HepG2 (cell line): ENCODE results near the gene KRT73. TPM values are rescaled to one million over a fixed set of nuclear protein-coding genes. Genes with fewer than 3 reads are reported as not detected.

Experiments
- ATAC-seq: fragments of 200-7000 bp; cut with Tn5 transposase; 3 replicates; pipeline ENCODE4 v1.9.1; 2020; ENCODE audit warnings: mild to moderate bottlenecking, moderate library complexity
- BruUV-seq: library from RNA; stranded (reverse); fragments of 400-500 nt; replicated peaks from 2 replicates; lab custom pipeline; 2021; lab: Mats Ljungman, UMichigan
- CTCF ChIA-PET: fragments of 300-600 bp; formaldehyde crosslinking; extraction: SDS; loops from one replicate; lab custom pipeline; 2021; ENCODE audit warnings: low total read pairs, inconsistent platforms, low intra/inter-chr PET ratio; lab: Yijun Ruan, JAX
- POLR2A ChIA-PET: fragments of 350-600 bp; sonication (Branson Sonifier 250); formaldehyde crosslinking; loops from one replicate; lab custom pipeline; 2020; ENCODE audit warnings: antibody characterized with exemption, inconsistent platforms; lab: Yijun Ruan, JAX
- DNase-seq: peaks from one replicate; pipeline ENCODE4 v3.0.0-alpha.2; 2015; ENCODE audit warnings: low spot score
- FAIRE-seq: peaks from 3 replicates; lab custom pipeline; 2011; peaks lifted over from hg19 to GRCh38; lab: Jason Lieb, UNC
- H2AFZ ChIP-seq: one replicate; pipeline ENCODE4 v1.6.1; 2011; ENCODE audit warnings: low read length, inconsistent platforms
- H3K27ac ChIP-seq: fragments of 300-600 bp; 3 replicates; pipeline ENCODE4 v1.8.0; 2011; ENCODE audit warnings: mixed run types, mild to moderate bottlenecking, mixed read lengths, low read length, inconsistent platforms; ENCODE audit not compliant: insufficient read depth; ENCODE audit errors: extremely low read length
- H3K27me3 ChIP-seq, 2 experiments: fragments of 200-600 bp in 1 of 2; 2 replicates in 1 of 2; 3 replicates in 1 of 2; pipeline versions ENCODE4 v1.6.0 to v1.8.0; 2011; ENCODE audit warnings: low read length in 2 of 2, mild to moderate bottlenecking in 2 of 2, moderate library complexity in 2 of 2, inconsistent platforms in 1 of 2; ENCODE audit not compliant: insufficient read depth in 2 of 2, control insufficient read depth in 1 of 2
- H3K36me3 ChIP-seq, 2 experiments: fragments of 200-600 bp in 1 of 2; replicated peaks in 1 of 2; 2 replicates in 1 of 2; 3 replicates in 1 of 2; pipeline versions ENCODE4 v1.5.1 to v1.8.0; 2011; ENCODE audit warnings: low read length in 2 of 2, inconsistent platforms in 1 of 2; ENCODE audit not compliant: insufficient read depth in 2 of 2, control insufficient read depth in 1 of 2
- H3K4me1 ChIP-seq: 2 replicates; pipeline ENCODE4 v1.5.1; 2012; ENCODE audit warnings: low read length, inconsistent platforms; ENCODE audit not compliant: insufficient read depth
- H3K4me2 ChIP-seq: 2 replicates; pipeline ENCODE4 v1.6.0; 2011; ENCODE audit warnings: low read depth, low read length, inconsistent platforms
- H3K4me3 ChIP-seq, 3 experiments: fragments of 200-600 bp in 1 of 3; sonication (generic), shearing (Covaris generic) in 1 of 3; replicated peaks in 1 of 3; 2 replicates each; pipeline ENCODE4 v1.5.1; 2011 to 2016; ENCODE audit warnings: low read length in 3 of 3, inconsistent platforms in 2 of 3, low read depth in 2 of 3, mild to moderate bottlenecking in 2 of 3, control low read depth in 1 of 3, mixed read lengths in 1 of 3; ENCODE audit not compliant: insufficient read depth in 1 of 3
- H3K79me2 ChIP-seq: one replicate; pipeline ENCODE4 v1.6.1; 2011; ENCODE audit warnings: low read length, inconsistent platforms; ENCODE audit not compliant: insufficient read depth
- H3K9ac ChIP-seq: 2 replicates; pipeline ENCODE4 v1.6.0; 2011; ENCODE audit warnings: mild to moderate bottlenecking, low read depth, low read length, inconsistent platforms; ENCODE audit not compliant: insufficient read depth
- H3K9me3 ChIP-seq: 2 replicates; pipeline ENCODE4 v1.5.1; 2012; ENCODE audit warnings: mild to moderate bottlenecking, low read length
- H4K20me1 ChIP-seq: 2 replicates; pipeline ENCODE4 v1.6.0; 2011; ENCODE audit warnings: inconsistent platforms, mild to moderate bottlenecking, low read length, moderate library complexity; ENCODE audit not compliant: insufficient read depth
- ATF7-NPFF ChIP-seq: sonication (generic); formaldehyde crosslinking; IDR thresholded peaks from 2 replicates; pipeline ENCODE4 v1.8.1; 2023; ENCODE audit warnings: mild to moderate bottlenecking, low read depth, missing genetic modification reagents, moderate library complexity
- CENPX ChIP-seq: sonication (generic); formaldehyde crosslinking; IDR thresholded peaks from 2 replicates; pipeline ENCODE4 v1.9.0; 2021; ENCODE audit warnings: mild to moderate bottlenecking, missing genetic modification reagents, moderate library complexity
- ERF ChIP-seq: IDR thresholded peaks from 2 replicates; pipeline ENCODE4 v1.6.1; 2018; ENCODE audit warnings: missing biosample characterization, missing genetic modification reagents
- POLR2G ChIP-seq: fragments of 200-400 bp; formaldehyde crosslinking; IDR thresholded peaks from 2 replicates; pipeline ENCODE4 v1.6.1; 2018; ENCODE audit warnings: mild to moderate bottlenecking, low read depth, low read length, moderate library complexity
- ZBTB1 ChIP-seq: sonication (generic); formaldehyde crosslinking; IDR thresholded peaks from 2 replicates; pipeline ENCODE4 v1.4.0; 2020; ENCODE audit warnings: missing genetic modification reagents, borderline replicate concordance
- ZBTB42 ChIP-seq: sonication (generic); formaldehyde crosslinking; IDR thresholded peaks from 2 replicates; pipeline ENCODE4 v1.5.0; 2020; ENCODE audit warnings: mild to moderate bottlenecking, missing genetic modification reagents
- ZNF101 ChIP-seq: sonication (generic); formaldehyde crosslinking; IDR thresholded peaks from 2 replicates; pipeline ENCODE4 v1.4.0; 2020; ENCODE audit warnings: mild to moderate bottlenecking, low read depth, missing genetic modification reagents, borderline replicate concordance
- ZNF3 ChIP-seq: IDR thresholded peaks from 2 replicates; pipeline ENCODE4 v1.7.0; 2017; ENCODE audit warnings: inconsistent platforms
- ZNF350 ChIP-seq: sonication (generic); formaldehyde crosslinking; IDR thresholded peaks from 2 replicates; pipeline ENCODE4 v1.4.0; 2020; ENCODE audit warnings: mild to moderate bottlenecking, low read depth, missing genetic modification reagents, borderline replicate concordance
- ZNF546 ChIP-seq: sonication (generic); formaldehyde crosslinking; conservative IDR thresholded peaks from 2 replicates; pipeline ENCODE4 v1.8.1; 2023; ENCODE audit warnings: mild to moderate bottlenecking, missing genetic modification reagents
- ZNF737 ChIP-seq: sonication (generic); formaldehyde crosslinking; IDR thresholded peaks from 2 replicates; pipeline ENCODE4 v1.5.0; 2020; ENCODE audit warnings: missing genetic modification reagents, mild to moderate bottlenecking, borderline replicate concordance
- WGBS: methylation state at CpG from one replicate; pipeline ENCODE4 v1.1.6; 2017; ENCODE audit warnings: low lambda C conversion rate; 5-methylcytosine and 5-hydroxymethylcytosine counted together
- in situ Hi-C: cut with HindIII; loops from 2 replicates; pipeline ENCODE4 v1.10.0; 2017; ENCODE audit warnings: low pct_unique_long_range_greater_than_20kb; ENCODE audit not compliant: extremely low pct_ligation_motif_present
- intact Hi-C: fragments of 100-400 bp; cut with micrococcal nuclease; formaldehyde crosslinking; loops from one replicate; pipeline ENCODE4 v1.10.0; 2022; ENCODE audit not compliant: unreplicated experiment
- polyA plus RNA-seq, 8 experiments: library from polyadenylated mRNA; depleted of rRNA in 3 of 8; stranded (reverse) in 7 of 8; unstranded in 1 of 8; fragments of >200 nt; fragmentation: Illumina TruSeq in 4 of 8; extraction: Trizol in 4 of 8; gene quantifications; 2 replicates each; pipeline versions ENCODE4 v1.2.1 to v1.2.3, GENCODE V29; 2011 to 2016; ENCODE audit warnings: low read depth in 4 of 8, missing spikeins in 1 of 8, mixed read lengths in 1 of 8; ENCODE audit not compliant: insufficient read depth in 1 of 8
- total RNA-seq, 5 experiments: library from RNA; depleted of rRNA; stranded (reverse); fragments of >200 nt; fragmentation: Illumina TruSeq; extraction: Trizol; gene quantifications; 2 replicates each; pipeline ENCODE4 v1.2.3, GENCODE V29; 2016; ENCODE audit warnings: low read depth in 1 of 5
- TF ChIP-seq, protein P1 (sequence below): IDR thresholded peaks from 2 replicates; pipeline ENCODE4 v1.6.1; 2016; ENCODE audit warnings: low read depth
- TF ChIP-seq, protein P2 (sequence below): sonication (generic); formaldehyde crosslinking; IDR thresholded peaks from 2 replicates; pipeline ENCODE4 v1.4.0; 2020; ENCODE audit warnings: missing genetic modification reagents

The KRT73 gene
- total and polyA plus RNA-seq, 2 of the 13 experiments (the other 11 are each of a cell fraction or from before 2014, with no cell fraction given): not detected

GRCh38 chr12:52573743-52574142 lies 44.6 kb downstream of the KRT73 start, which contains the start of gene KRT74:
TSS of gene KRT74 (minus strand) at chr12:52573843. CDS start at chr12:52573777, 66 bp downstream.
- Histone ChIP-seq H3K4me2 (no peak within 1 kb of the TSS), H3K27ac (no peak within 1 kb of the TSS), H3K9me3 (no peaks in the 10 kb centered on the region), H4K20me1 (no peaks in the 10 kb centered on the region), H3K9ac (no peak within 1 kb of the TSS), H3K4me3 (no peak within 1 kb of the TSS), H3K27me3 (peaks cover 9 to 70% of the 10 kb centered on the region in 2 experiments; a peak in 4 of 5 replicates), H3K79me2 (no peaks in the 10 kb centered on the region), H3K4me1 (no peaks in the 10 kb centered on the region), H2AFZ (no peak within 1 kb of the TSS), H3K36me3 (no peaks in the 10 kb centered on the region)
- intact Hi-C loops (no loop called here), in situ Hi-C loops (no loop called here)
- ATAC-seq (no peak), FAIRE-seq (no peak), DNase-seq (no peak)
- no peak for TF ChIP-seq ZNF737
- no peak for TF ChIP-seq ZNF3
- no peak for TF ChIP-seq ZNF350 (CRISPR knock-in tag)
- TF ChIP-seq, protein P1, sequence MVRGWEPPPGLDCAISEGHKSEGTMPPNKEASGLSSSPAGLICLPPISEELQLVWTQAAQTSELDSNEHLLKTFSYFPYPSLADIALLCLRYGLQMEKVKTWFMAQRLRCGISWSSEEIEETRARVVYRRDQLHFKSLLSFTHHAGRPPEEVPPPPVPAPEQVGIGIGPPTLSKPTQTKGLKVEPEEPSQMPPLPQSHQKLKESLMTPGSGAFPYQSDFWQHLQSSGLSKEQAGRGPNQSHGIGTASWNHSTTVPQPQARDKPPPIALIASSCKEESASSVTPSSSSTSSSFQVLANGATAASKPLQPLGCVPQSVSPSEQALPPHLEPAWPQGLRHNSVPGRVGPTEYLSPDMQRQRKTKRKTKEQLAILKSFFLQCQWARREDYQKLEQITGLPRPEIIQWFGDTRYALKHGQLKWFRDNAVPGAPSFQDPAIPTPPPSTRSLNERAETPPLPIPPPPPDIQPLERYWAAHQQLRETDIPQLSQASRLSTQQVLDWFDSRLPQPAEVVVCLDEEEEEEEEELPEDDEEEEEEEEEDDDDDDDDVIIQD (CRISPR knock-in tag): no peak
- no peak for TF ChIP-seq ZNF101 (CRISPR knock-in tag)
- TF ChIP-seq ZBTB1: no peak
- no peak for TF ChIP-seq ZNF546
- no peak for TF ChIP-seq ATF7-NPFF (CRISPR knock-in tag)
- TF ChIP-seq ERF (CRISPR knock-in tag): no peak
- TF ChIP-seq POLR2G: no peak
- TF ChIP-seq CENPX: no peak
- no peak for TF ChIP-seq ZBTB42 (CRISPR knock-in tag)
- TF ChIP-seq, protein P2, sequence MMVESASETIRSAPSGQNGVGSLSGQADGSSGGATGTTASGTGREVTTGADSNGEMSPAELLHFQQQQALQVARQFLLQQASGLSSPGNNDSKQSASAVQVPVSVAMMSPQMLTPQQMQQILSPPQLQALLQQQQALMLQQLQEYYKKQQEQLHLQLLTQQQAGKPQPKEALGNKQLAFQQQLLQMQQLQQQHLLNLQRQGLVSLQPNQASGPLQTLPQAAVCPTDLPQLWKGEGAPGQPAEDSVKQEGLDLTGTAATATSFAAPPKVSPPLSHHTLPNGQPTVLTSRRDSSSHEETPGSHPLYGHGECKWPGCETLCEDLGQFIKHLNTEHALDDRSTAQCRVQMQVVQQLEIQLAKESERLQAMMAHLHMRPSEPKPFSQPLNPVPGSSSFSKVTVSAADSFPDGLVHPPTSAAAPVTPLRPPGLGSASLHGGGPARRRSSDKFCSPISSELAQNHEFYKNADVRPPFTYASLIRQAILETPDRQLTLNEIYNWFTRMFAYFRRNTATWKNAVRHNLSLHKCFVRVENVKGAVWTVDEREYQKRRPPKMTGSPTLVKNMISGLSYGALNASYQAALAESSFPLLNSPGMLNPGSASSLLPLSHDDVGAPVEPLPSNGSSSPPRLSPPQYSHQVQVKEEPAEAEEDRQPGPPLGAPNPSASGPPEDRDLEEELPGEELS (CRISPR knock-in tag): no peak
- ChIA-PET CTCF (no interaction called here), POLR2A (no interaction called here)
- 33% methylated on average over 3 of the region's 3 CpGs for WGBS
- BruUV-seq: no TSS peak
